H1 (cell line): Measurements from ENCODE around the gene SLC25A34. TPM values are rescaled to one million over a fixed set of nuclear protein-coding genes. Genes with fewer than 3 reads are reported as not detected.

Source experiments
- CTCF ChIA-PET: fragments of 300-600 bp; sonication (Branson Sonifier 250); formaldehyde crosslinking; loops from one replicate; lab custom pipeline; 2021; ENCODE audit not compliant: partially characterized antibody; lab: Charles Lee
- POLR2A ChIA-PET: fragments of 300-600 bp; sonication (Branson Sonifier 250); formaldehyde crosslinking; loops from one replicate; lab custom pipeline; 2021; ENCODE audit warnings: inconsistent platforms; ENCODE audit not compliant: partially characterized antibody; lab: Charles Lee
- DNase-seq, 2 experiments: peaks; one replicate each; pipeline versions ENCODE4 v3.0.0 to v3.0.0-alpha.2; 2010 to 2022; ENCODE audit warnings: low spot score in 2 of 2, low read depth in 1 of 2, mixed read lengths in 1 of 2
- FAIRE-seq: peaks from 2 replicates; lab custom pipeline; 2011; peaks lifted over from hg19 to GRCh38; lab: Jason Lieb, UNC
- H2AFZ ChIP-seq: 2 replicates; pipeline ENCODE4 v1.8.1; 2012; ENCODE audit warnings: low read length, inconsistent platforms
- H2AK5ac ChIP-seq: 2 replicates; pipeline ENCODE4 v1.6.1; 2013; ENCODE audit warnings: low read depth, low read length
- H2BK120ac ChIP-seq: replicated peaks from 2 replicates; pipeline ENCODE3; 2013; ENCODE audit warnings: low read depth, low read length, inconsistent platforms
- H2BK12ac ChIP-seq: 2 replicates; pipeline ENCODE4 v1.6.1; 2013; ENCODE audit warnings: low read depth, low read length
- H2BK15ac ChIP-seq: 2 replicates; pipeline ENCODE4 v1.6.1; 2013; ENCODE audit warnings: low read length
- H2BK20ac ChIP-seq: 2 replicates; pipeline ENCODE4 v1.6.1; 2013; ENCODE audit warnings: low read length
- H2BK5ac ChIP-seq: 2 replicates; pipeline ENCODE4 v1.6.1; 2013; ENCODE audit warnings: low read depth, low read length
- H3K14ac ChIP-seq: 2 replicates; pipeline ENCODE4 v1.6.1; 2013; ENCODE audit warnings: inconsistent platforms; ENCODE audit not compliant: insufficient read length
- H3K18ac ChIP-seq: 2 replicates; pipeline ENCODE4 v1.6.1; 2013; ENCODE audit warnings: low read length; ENCODE audit errors: extremely low read depth
- H3K23ac ChIP-seq: 2 replicates; pipeline ENCODE4 v1.6.1; 2013; ENCODE audit warnings: inconsistent platforms; ENCODE audit not compliant: insufficient read length
- H3K23me2 ChIP-seq: 2 replicates; pipeline ENCODE4 v1.6.1; 2013; ENCODE audit warnings: low read depth, low read length
- H3K27ac ChIP-seq: 2 replicates; pipeline ENCODE4 v1.6.1; 2011; ENCODE audit warnings: low read depth, low read length, inconsistent platforms
- H3K27me3 ChIP-seq, 4 experiments: replicated peaks in 1 of 4; 1 replicate in 1 of 4; 2 replicates in 3 of 4; pipeline versions ENCODE4 v1.6.1 to v1.8.1; 2011 to 2013; ENCODE audit warnings: low read length in 3 of 4, mild to moderate bottlenecking in 3 of 4, inconsistent platforms in 2 of 4, mixed read lengths in 2 of 4, moderate library complexity in 1 of 4; ENCODE audit not compliant: control insufficient read depth in 3 of 4, insufficient read depth in 3 of 4; ENCODE audit errors: extremely low read depth in 1 of 4
- H3K36me3 ChIP-seq, 4 experiments: 2 replicates each; pipeline versions ENCODE4 v1.6.1 to v1.8.1; 2011 to 2013; ENCODE audit warnings: mild to moderate bottlenecking in 4 of 4, low read length in 3 of 4, moderate library complexity in 2 of 4, control low read depth in 1 of 4, inconsistent platforms in 1 of 4; ENCODE audit not compliant: insufficient read depth in 4 of 4, control insufficient read depth in 2 of 4
- H3K4ac ChIP-seq: replicated peaks from 2 replicates; pipeline ENCODE3; 2013; ENCODE audit warnings: low read length, low read depth, mixed read lengths, inconsistent platforms; ENCODE audit not compliant: insufficient read length
- H3K4me1 ChIP-seq, 4 experiments: replicated peaks in 1 of 4; 1 replicate in 1 of 4; 2 replicates in 3 of 4; pipeline versions ENCODE4 v1.6.1 to v1.8.1; 2011 to 2013; ENCODE audit warnings: low read length in 3 of 4, inconsistent platforms in 2 of 4, mixed read lengths in 1 of 4; ENCODE audit not compliant: insufficient read depth in 4 of 4, control insufficient read depth in 3 of 4
- H3K4me2 ChIP-seq, 2 experiments: 2 replicates each; pipeline versions ENCODE4 v1.6.1 to v1.8.1; 2011 to 2013; ENCODE audit warnings: low read depth in 2 of 2, low read length in 2 of 2, control low read depth in 1 of 2, inconsistent platforms in 1 of 2, mild to moderate bottlenecking in 1 of 2; ENCODE audit not compliant: insufficient read depth in 1 of 2
- H3K4me3 ChIP-seq, 4 experiments: fragments of 200-600, 300-600 bp in 1 of 4; sonication (generic), shearing (Covaris generic), sonication (Bioruptor Twin) in 1 of 4; 2 replicates each; pipeline versions ENCODE4 v1.5.1 to v1.8.1; 2011 to 2016; ENCODE audit warnings: low read length in 4 of 4, low read depth in 3 of 4, control low read depth in 2 of 4, inconsistent platforms in 2 of 4, mild to moderate bottlenecking in 2 of 4, mixed read lengths in 1 of 4, moderate library complexity in 1 of 4; ENCODE audit not compliant: insufficient read depth in 2 of 4; ENCODE audit errors: extremely low read depth in 1 of 4
- H3K56ac ChIP-seq: replicated peaks from 2 replicates; pipeline ENCODE3; 2013; ENCODE audit warnings: low read depth, mild to moderate bottlenecking, mixed read lengths, low read length, inconsistent platforms; ENCODE audit not compliant: insufficient read length
- H3K79me1 ChIP-seq: 2 replicates; pipeline ENCODE4 v1.6.1; 2013; ENCODE audit warnings: low read depth, low read length, control low read depth
- H3K79me2 ChIP-seq, 2 experiments: 2 replicates each; pipeline versions ENCODE4 v1.6.1 to v1.8.1; 2012 to 2013; ENCODE audit warnings: low read length in 2 of 2, mild to moderate bottlenecking in 2 of 2, inconsistent platforms in 1 of 2; ENCODE audit not compliant: insufficient read depth in 2 of 2, control insufficient read depth in 1 of 2
- H3K9ac ChIP-seq, 4 experiments: replicated peaks in 1 of 4; 1 replicate in 1 of 4; 2 replicates in 3 of 4; pipeline versions ENCODE4 v1.6.1 to v1.8.1; 2011 to 2013; ENCODE audit warnings: low read depth in 3 of 4, low read length in 3 of 4, control low read depth in 2 of 4, mild to moderate bottlenecking in 2 of 4, moderate library complexity in 2 of 4, inconsistent platforms in 1 of 4; ENCODE audit errors: extremely low read depth in 1 of 4
- H3K9me3 ChIP-seq, 2 experiments: 2 replicates each; pipeline versions ENCODE4 v1.6.1 to v1.8.1; 2012 to 2013; ENCODE audit warnings: mild to moderate bottlenecking in 2 of 2, moderate library complexity in 2 of 2, control low read depth in 1 of 2, inconsistent platforms in 1 of 2, low read depth in 1 of 2, low read length in 1 of 2, mixed read lengths in 1 of 2; ENCODE audit not compliant: insufficient read depth in 2 of 2
- H4K20me1 ChIP-seq, 2 experiments: replicated peaks in 1 of 2; 2 replicates each; pipeline versions ENCODE3 to v1.8.1; 2011 to 2013; ENCODE audit warnings: inconsistent platforms in 2 of 2, low read length in 2 of 2, mild to moderate bottlenecking in 1 of 2; ENCODE audit not compliant: insufficient read depth in 2 of 2, control insufficient read depth in 1 of 2
- H4K5ac ChIP-seq: 2 replicates; pipeline ENCODE4 v1.6.1; 2013; ENCODE audit warnings: low read length, low read depth, mixed read lengths, inconsistent platforms; ENCODE audit not compliant: insufficient read length
- H4K8ac ChIP-seq: 2 replicates; pipeline ENCODE4 v1.8.0; 2013; ENCODE audit warnings: mild to moderate bottlenecking, moderate library complexity, low read length, inconsistent platforms; ENCODE audit not compliant: insufficient read depth; ENCODE audit errors: extremely low read depth
- H4K91ac ChIP-seq: replicated peaks from 2 replicates; pipeline ENCODE3; 2013; ENCODE audit warnings: low read length, mixed read lengths, inconsistent platforms; ENCODE audit not compliant: insufficient read length
- BCL11A ChIP-seq, 2 experiments: IDR thresholded peaks; one replicate each; pipeline ENCODE4 v1.6.1; 2011; ENCODE audit warnings: low read depth in 2 of 2, low read length in 2 of 2, mild to moderate bottlenecking in 2 of 2
- BRCA1 ChIP-seq: IDR thresholded peaks from 2 replicates; pipeline ENCODE4 v1.6.1; 2012; ENCODE audit warnings: low read depth, low read length, improper control_type of control experiment
- CHD1 ChIP-seq: IDR thresholded peaks from 2 replicates; pipeline ENCODE4 v1.6.1; 2012; ENCODE audit warnings: low read depth, low read length, improper control_type of control experiment
- CTBP2 ChIP-seq: IDR thresholded peaks from 2 replicates; pipeline ENCODE4 v1.7.0; 2011; ENCODE audit warnings: borderline replicate concordance, mild to moderate bottlenecking, moderate library complexity, mixed read lengths, low read length; ENCODE audit not compliant: insufficient read depth, insufficient read length
- E2F6 ChIP-seq: IDR thresholded peaks from 2 replicates; pipeline ENCODE4 v1.6.1; 2012; ENCODE audit warnings: inconsistent platforms
- HDAC2 ChIP-seq, 2 experiments: fragments of 300-600 bp in 1 of 2; sonication (generic) in 1 of 2; IDR thresholded peaks; 2 replicates each; pipeline ENCODE4 v1.6.1; 2011 to 2012; ENCODE audit warnings: low read depth in 2 of 2, low read length in 2 of 2, mild to moderate bottlenecking in 2 of 2, moderate library complexity in 2 of 2, borderline replicate concordance in 1 of 2, inconsistent platforms in 1 of 2
- HDAC6 ChIP-seq: IDR thresholded peaks from one replicate; pipeline ENCODE4 v1.7.1; 2012; ENCODE audit warnings: low read depth, mild to moderate bottlenecking, inconsistent platforms, low read length, moderate library complexity
- POU5F1 ChIP-seq: IDR thresholded peaks from 2 replicates; pipeline ENCODE4 v1.6.1; 2011; ENCODE audit warnings: low read depth, mild to moderate bottlenecking, low read length, moderate library complexity
- RNF2 ChIP-seq: fragments of 200-900, 300-1000 bp; sonication (generic); IDR thresholded peaks from 2 replicates; pipeline ENCODE4 v1.7.1; 2016; ENCODE audit warnings: borderline replicate concordance, low read depth, mild to moderate bottlenecking, antibody characterized with exemption, low read length; ENCODE audit not compliant: poor library complexity, severe bottlenecking; ENCODE audit errors: missing control alignments
- SUZ12 ChIP-seq: fragments of 200-600 bp; sonication (generic); IDR thresholded peaks from 2 replicates; pipeline ENCODE4 v1.6.1; 2012; ENCODE audit warnings: mild to moderate bottlenecking, inconsistent platforms, low read length, moderate library complexity, mixed read lengths
- YY1 ChIP-seq: IDR thresholded peaks from 2 replicates; pipeline ENCODE4 v1.6.1; 2011; ENCODE audit warnings: low read depth, mild to moderate bottlenecking, low read length
- ZNF274 ChIP-seq: IDR thresholded peaks from 2 replicates; pipeline ENCODE4 v1.7.0; 2012; ENCODE audit warnings: low read length, borderline replicate concordance; ENCODE audit errors: extremely low read depth
- WGBS, 2 experiments: shearing (Covaris generic) in 1 of 2; methylation state at CpG; one replicate each; pipeline versions ENCODE4 v1.1.6 to v1.1.7; 2013 to 2015; ENCODE audit warnings: low lambda C conversion rate in 2 of 2, mixed read lengths in 2 of 2, inconsistent platforms in 1 of 2, low coverage in 1 of 2, missing lambda C conversion rate in 1 of 2; ENCODE audit not compliant: insufficient replicate concordance in 2 of 2, insufficient coverage in 1 of 2, insufficient read length in 1 of 2; ENCODE audit errors: extremely low coverage in 1 of 2, missing lambda C conversion rate in 1 of 2; 5-methylcytosine and 5-hydroxymethylcytosine counted together
- polyA plus RNA-seq, 7 experiments: library from polyadenylated mRNA; depleted of rRNA in 3 of 7; stranded (reverse) in 5 of 7; unstranded in 2 of 7; fragments of >200 nt in 5 of 7; fragments of 200-250 nt in 2 of 7; gene quantifications; 1 replicate in 5 of 7; 2 replicates in 1 of 7; 4 replicates in 1 of 7; pipeline versions ENCODE4 v1.2.1 to v1.2.3, GENCODE V29; 2011 to 2013; ENCODE audit warnings: missing spikeins in 2 of 7, mixed read lengths in 2 of 7
- total RNA-seq: library from RNA; stranded (reverse); fragmentation: NEBNext Ultra II Directional; extraction: Animal tissue kit (Norgen Biotek cat#: 25700); gene quantifications from 2 replicates; pipeline ENCODE4 v1.2.1, GENCODE V29; 2021

Gene SLC25A34
- total and polyA plus RNA-seq, 2 of the 8 experiments (the other 6 are each of a cell fraction or from before 2014, with no cell fraction given) = 0.48 to 0.62 TPM

- Histone ChIP-seq H3K23me2 (no peaks in the 10 kb centered on the region), H3K27me3 (no peaks in the 10 kb centered on the region), H3K4me2 (no peak overlapping the region), H2BK20ac (no peak overlapping the region), H3K4ac (no peak overlapping the region), H2BK120ac (no peak overlapping the region), H2BK12ac (no peak overlapping the region), H2AK5ac (no peak overlapping the region), H2AFZ (no peak overlapping the region), H2BK5ac (no peak overlapping the region), H3K9me3 (no peaks in the 10 kb centered on the region), H3K79me1 (no peaks in the 10 kb centered on the region), H3K27ac (no peak overlapping the region), H3K23ac (no peak overlapping the region), H3K4me3 (no peak overlapping the region), H3K9ac (no peak overlapping the region), H4K5ac (no peak overlapping the region), H2BK15ac (no peak overlapping the region), H3K14ac (no peak overlapping the region), H4K8ac (no peak overlapping the region), H3K56ac (no peak overlapping the region), H3K18ac (no peak overlapping the region), H3K4me1 (peaks cover 0 to 11% (median 4%) of the 10 kb centered on the region in 4 experiments; a peak in 4 of 7 replicates), H3K79me2 (no peaks in the 10 kb centered on the region), H3K36me3 (peaks cover 2 to 15% (median 3%) of the 10 kb centered on the region in 4 experiments; a peak in 6 of 8 replicates), H4K91ac (no peak overlapping the region), H4K20me1 (peaks cover 4 to 9% of the 10 kb centered on the region in 2 experiments)
- ChIA-PET CTCF (interaction anchor here (0.6 to 5.4 kb wide), 4 partner anchors 7 to 82 kb away, joined by 3 to 35 read pairs (median 3); partner anchors contain the start of gene TMEM82), POLR2A (no interaction called here)
- WGBS, 2 experiments = 95% methylated on average over 15 of the region's 27 CpGs; no CpG with 5 or more reads in 1 of the 2 experiments
- FAIRE-seq (no peak), DNase-seq (no peak)
- TF ChIP-seq CHD1 (no peak), BCL11A (IDR thresholded peaks at IDR 0.05; ENCODE audit: low read depth in 2 of 2, low read length in 2 of 2) (no peak), ZNF274 (no peak), HDAC6 (no peak), BRCA1 (no peak), RNF2 (no peak), SUZ12 (no peak), HDAC2 (IDR thresholded peaks at IDR 0.05; ENCODE audit: borderline replicate concordance in 1 of 2, low read depth in 2 of 2, low read length in 2 of 2) (no peak), POU5F1 (no peak), E2F6 (no peak), YY1 (no peak), CTBP2 (no peak)
These were observed 2.3 kb upstream of the SLC25A34 start for GRCh38 chr1:15733726-15734226.
